ENCODE data around the gene CTSG.

CTSG gene, protein sequence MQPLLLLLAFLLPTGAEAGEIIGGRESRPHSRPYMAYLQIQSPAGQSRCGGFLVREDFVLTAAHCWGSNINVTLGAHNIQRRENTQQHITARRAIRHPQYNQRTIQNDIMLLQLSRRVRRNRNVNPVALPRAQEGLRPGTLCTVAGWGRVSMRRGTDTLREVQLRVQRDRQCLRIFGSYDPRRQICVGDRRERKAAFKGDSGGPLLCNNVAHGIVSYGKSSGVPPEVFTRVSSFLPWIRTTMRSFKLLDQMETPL

DNA sequence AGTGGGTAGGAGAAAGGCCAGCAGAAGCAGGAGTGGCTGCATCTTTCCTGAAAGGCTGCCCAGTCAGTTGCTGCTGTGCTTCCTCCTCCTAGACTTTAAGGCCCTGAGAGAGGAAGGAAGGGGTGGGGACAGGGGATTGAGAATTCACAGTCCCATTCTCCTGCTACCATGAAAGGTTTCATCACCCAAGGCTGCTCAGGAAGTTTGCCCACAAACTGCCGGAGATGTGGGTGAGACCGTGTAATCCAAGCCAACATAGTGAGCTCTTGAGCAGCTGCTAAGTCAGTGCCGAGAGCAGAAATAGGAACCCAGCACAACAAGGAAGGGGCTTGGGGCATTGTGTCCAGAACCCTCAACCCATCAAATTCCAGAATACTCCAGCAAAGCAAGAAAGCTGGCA, at the start of gene CTSG:
TSS of gene CTSG (minus strand) at position 69 of the 400 bp plus-strand sequence. CDS start at position 42, 27 bp downstream.
- H3K27me3 ChIP-seq (ENCODE audit: insufficient read depth, insufficient read length): no peaks in the 10 kb centered on the region
- no peak within 1 kb of the TSS for H3K9ac ChIP-seq (ENCODE audit: insufficient read length, low read depth)
- no peak within 1 kb of the TSS for H3K4me3 ChIP-seq (ENCODE audit: insufficient read length, low read depth)
- no peak for TF ChIP-seq ZNF274 (IDR thresholded peaks at IDR 0.05; ENCODE audit: low read depth, low read length)
- DNase-seq (ENCODE audit: low read depth, low spot score): no peak
- no peaks in the 10 kb centered on the region for H3K9me3 ChIP-seq (ENCODE audit: insufficient read depth, low read length)
- no peaks in the 10 kb centered on the region for H3K36me3 ChIP-seq (ENCODE audit: insufficient read depth, insufficient read length, low read length)
- H3K4me1 ChIP-seq (ENCODE audit: insufficient read depth, insufficient read length): no peaks in the 10 kb centered on the region

DNA sequence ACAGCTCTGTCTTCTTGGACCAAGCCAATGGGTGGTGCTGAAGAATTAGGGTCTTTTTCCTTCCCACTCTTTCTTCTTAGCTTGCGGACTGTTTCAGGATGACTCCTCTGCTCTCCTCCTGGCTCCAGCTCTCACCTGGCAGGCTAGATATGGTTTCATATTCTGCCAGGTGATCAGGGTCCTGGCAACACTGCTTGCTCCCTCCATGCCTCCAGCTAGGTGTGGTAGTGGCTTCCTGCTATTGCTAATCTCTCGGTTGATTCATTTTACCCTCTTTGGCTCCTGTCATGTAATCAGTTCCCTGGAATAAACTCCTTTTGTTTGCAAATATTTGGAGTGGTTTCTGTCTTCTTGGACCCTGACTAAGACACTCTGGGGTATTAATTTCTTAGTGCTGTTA, 37.7 kb upstream of the CTSG start:
- Histone ChIP-seq H3K36me3 (ENCODE audit: insufficient read depth, insufficient read length, low read length) (no peaks in the 10 kb centered on the region), H3K4me3 (ENCODE audit: insufficient read length, low read depth) (no peak overlapping the region), H3K9me3 (ENCODE audit: insufficient read depth, low read length) (no peaks in the 10 kb centered on the region), H3K9ac (ENCODE audit: insufficient read length, low read depth) (no peak overlapping the region), H3K4me1 (ENCODE audit: insufficient read depth, insufficient read length) (no peaks in the 10 kb centered on the region), H3K27me3 (ENCODE audit: insufficient read depth, insufficient read length) (no peaks in the 10 kb centered on the region)
- DNase-seq (ENCODE audit: low read depth, low spot score): no peak
- TF ChIP-seq SUZ12 (IDR thresholded peaks at IDR 0.05; ENCODE audit: extremely low read depth, insufficient read depth, insufficient read length) (no peak), YY1 (IDR thresholded peaks at IDR 0.05; ENCODE audit: insufficient read depth, insufficient read length) (no peak), ZNF274 (IDR thresholded peaks at IDR 0.05; ENCODE audit: low read depth, low read length) (no peak)

DNA sequence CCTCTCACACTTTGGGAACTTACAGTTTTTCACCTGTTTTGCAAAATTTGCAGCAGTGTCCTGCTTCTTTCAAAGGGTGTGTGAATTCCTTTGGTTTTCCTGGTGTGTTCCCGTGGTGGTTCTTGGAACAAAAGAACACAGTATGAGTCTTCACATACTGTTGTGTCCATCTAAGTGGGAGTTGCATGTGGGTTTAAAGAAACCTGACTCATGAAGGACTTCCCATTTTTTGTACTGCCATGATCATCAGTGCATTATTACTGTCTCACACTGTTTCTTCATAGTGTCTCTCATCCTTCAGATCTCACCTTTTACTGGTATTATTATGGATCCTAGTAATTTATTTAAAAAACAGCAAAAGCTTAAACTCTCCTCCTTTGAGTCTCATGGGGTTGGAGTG, 37.2 kb upstream of the CTSG start:
- Histone ChIP-seq H3K9me3 (ENCODE audit: insufficient read depth, low read length) (no peaks in the 10 kb centered on the region), H3K4me3 (ENCODE audit: insufficient read length, low read depth) (no peak overlapping the region), H3K27me3 (ENCODE audit: insufficient read depth, insufficient read length) (no peaks in the 10 kb centered on the region), H3K4me1 (ENCODE audit: insufficient read depth, insufficient read length) (no peaks in the 10 kb centered on the region), H3K9ac (ENCODE audit: insufficient read length, low read depth) (no peak overlapping the region), H3K36me3 (ENCODE audit: insufficient read depth, insufficient read length, low read length) (no peaks in the 10 kb centered on the region)
- no peak for DNase-seq (ENCODE audit: low read depth, low spot score)
- TF ChIP-seq YY1 (IDR thresholded peaks at IDR 0.05; ENCODE audit: insufficient read depth, insufficient read length): no peak
- no peak for TF ChIP-seq ZNF274 (IDR thresholded peaks at IDR 0.05; ENCODE audit: low read depth, low read length)

DNA sequence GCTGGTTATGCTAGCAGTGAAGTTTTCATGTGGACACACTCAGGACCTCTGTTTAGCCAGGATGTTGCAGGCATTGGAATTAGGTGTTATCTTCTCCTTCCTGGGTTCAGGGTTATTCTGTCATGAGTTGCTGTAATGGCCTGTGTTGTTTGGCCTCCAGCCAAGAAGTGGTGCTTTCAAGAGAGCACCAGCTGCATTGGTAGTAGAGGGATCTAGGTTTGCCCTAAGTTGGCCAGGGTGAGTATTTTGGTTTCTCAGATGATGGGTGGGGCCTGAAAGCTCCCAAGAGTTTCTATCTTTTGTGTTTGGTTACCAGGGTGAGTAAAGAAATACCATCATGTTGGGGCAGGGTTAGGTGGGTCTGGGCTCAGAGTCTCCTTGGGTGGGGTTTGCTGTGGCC, 36.1 kb upstream of the CTSG start:
- no peak for DNase-seq (ENCODE audit: low read depth, low spot score)

DNA sequence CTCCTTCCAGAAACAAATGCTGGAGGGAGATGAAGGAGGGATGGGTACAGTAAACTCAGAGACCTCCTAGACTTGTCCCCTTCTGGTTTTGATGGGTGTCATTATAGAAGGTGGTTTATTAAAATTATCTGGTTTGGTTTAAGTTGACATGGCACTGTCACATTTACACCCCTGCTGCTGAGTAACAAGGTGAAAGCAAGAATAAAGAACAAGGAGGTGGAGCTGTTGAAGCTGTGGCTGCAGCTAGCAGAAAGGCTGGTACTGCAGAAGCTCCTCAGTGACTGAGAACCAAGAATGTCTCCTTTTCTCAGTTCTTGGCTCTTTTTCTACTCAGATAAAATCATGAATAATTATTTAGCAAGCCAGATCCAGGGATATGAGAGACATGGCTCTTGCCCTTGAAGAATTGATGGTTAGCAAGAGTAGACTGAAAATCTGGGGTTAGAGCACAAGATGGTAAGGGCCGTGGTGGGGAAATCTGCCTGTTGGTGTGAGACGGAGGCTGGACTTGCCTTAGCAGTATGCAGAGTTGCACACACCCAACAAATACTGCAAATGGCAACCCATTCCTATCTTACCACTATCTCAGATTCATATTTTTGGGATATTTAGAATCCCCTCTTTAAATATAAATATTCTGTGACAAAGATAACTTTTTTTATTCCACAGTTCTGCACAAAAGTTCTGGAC, 33.8 kb upstream of the CTSG start, which contains the start of gene GZMH:
TSS of gene GZMH (minus strand) at position 31 of the 690 bp plus-strand sequence. CDS start 72 bp downstream, outside the sequence.
- no peak within 1 kb of the TSS for H3K4me3 ChIP-seq (ENCODE audit: insufficient read length, low read depth)
- H3K27me3 ChIP-seq (ENCODE audit: insufficient read depth, insufficient read length): no peaks in the 10 kb centered on the region
- no peaks in the 10 kb centered on the region for H3K36me3 ChIP-seq (ENCODE audit: insufficient read depth, insufficient read length, low read length)
- TF ChIP-seq YY1 (IDR thresholded peaks at IDR 0.05; ENCODE audit: insufficient read depth, insufficient read length) (no peak), ZNF274 (IDR thresholded peaks at IDR 0.05; ENCODE audit: low read depth, low read length) (no peak), SUZ12 (IDR thresholded peaks at IDR 0.05; ENCODE audit: extremely low read depth, insufficient read depth, insufficient read length) (no peak)
- no peaks in the 10 kb centered on the region for H3K9me3 ChIP-seq (ENCODE audit: insufficient read depth, low read length)
- H3K9ac ChIP-seq (ENCODE audit: insufficient read length, low read depth): no peak within 1 kb of the TSS
- DNase-seq (ENCODE audit: low read depth, low spot score): no peak
- peaks cover 2% of the 10 kb centered on the region for H3K4me1 ChIP-seq (ENCODE audit: insufficient read depth, insufficient read length)

More for the DNA sequence above, 36.1 kb upstream of the CTSG start:
- Histone ChIP-seq H3K9me3 (ENCODE audit: insufficient read depth, low read length) (no peaks in the 10 kb centered on the region), H3K36me3 (ENCODE audit: insufficient read depth, insufficient read length, low read length) (no peaks in the 10 kb centered on the region), H3K4me3 (ENCODE audit: insufficient read length, low read depth) (no peak overlapping the region), H3K4me1 (ENCODE audit: insufficient read depth, insufficient read length) (peaks cover 2% of the 10 kb centered on the region), H3K9ac (ENCODE audit: insufficient read length, low read depth) (no peak overlapping the region), H3K27me3 (ENCODE audit: insufficient read depth, insufficient read length) (no peaks in the 10 kb centered on the region)
- TF ChIP-seq YY1 (IDR thresholded peaks at IDR 0.05; ENCODE audit: insufficient read depth, insufficient read length) (no peak), ZNF274 (IDR thresholded peaks at IDR 0.05; ENCODE audit: low read depth, low read length) (no peak), SUZ12 (IDR thresholded peaks at IDR 0.05; ENCODE audit: extremely low read depth, insufficient read depth, insufficient read length) (no peak)

DNA sequence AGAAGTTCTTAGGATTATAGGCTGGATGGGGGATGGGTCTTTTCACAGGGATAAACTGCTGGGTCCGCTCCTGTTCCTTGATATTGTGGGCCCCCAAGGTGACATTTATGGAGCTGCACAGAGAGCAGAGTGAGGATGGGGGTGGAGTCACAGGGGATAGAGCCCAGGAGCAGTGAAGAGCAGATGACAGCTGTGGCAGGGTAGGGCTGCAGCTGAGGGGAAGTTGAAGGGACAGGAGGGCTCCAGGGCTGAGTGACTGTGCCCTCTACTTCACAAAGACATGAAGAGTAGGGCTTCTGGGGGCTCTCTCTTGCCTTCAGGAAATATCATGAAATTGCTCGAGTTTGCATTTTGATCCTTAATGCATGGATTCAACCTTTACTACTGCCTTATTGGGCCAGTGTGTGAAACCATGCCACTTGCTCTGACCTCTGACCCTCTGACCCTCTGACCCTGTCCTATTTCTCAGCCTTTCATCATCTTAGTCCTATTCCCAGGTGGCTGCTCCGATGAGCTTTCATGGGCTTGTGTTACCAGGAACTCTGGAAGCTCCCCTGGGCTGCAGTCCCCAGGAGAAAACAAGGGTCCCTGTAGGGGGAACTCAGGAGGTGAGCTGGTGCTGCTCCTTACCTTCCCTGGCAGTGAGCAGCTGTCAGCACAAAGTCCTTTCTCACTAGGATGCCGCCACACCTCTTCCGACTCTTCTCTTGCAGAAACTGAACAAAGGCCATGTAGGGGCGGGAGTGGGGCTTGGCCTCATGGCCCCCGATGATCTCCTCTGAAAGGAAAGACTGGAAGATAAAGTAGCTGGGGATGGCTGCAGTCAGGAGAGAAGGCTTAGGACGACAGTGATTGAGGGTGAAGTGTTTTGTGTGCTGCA, 31.8 kb upstream of the CTSG start:
- TF ChIP-seq YY1 (IDR thresholded peaks at IDR 0.05; ENCODE audit: insufficient read depth, insufficient read length): no peak
- no peak for TF ChIP-seq SUZ12 (IDR thresholded peaks at IDR 0.05; ENCODE audit: extremely low read depth, insufficient read depth, insufficient read length)
- no peak for TF ChIP-seq ZNF274 (IDR thresholded peaks at IDR 0.05; ENCODE audit: low read depth, low read length)
- no peaks in the 10 kb centered on the region for H3K36me3 ChIP-seq (ENCODE audit: insufficient read depth, insufficient read length, low read length)
- H3K9ac ChIP-seq (ENCODE audit: insufficient read length, low read depth): no peak overlapping the region
- H3K27me3 ChIP-seq (ENCODE audit: insufficient read depth, insufficient read length): no peaks in the 10 kb centered on the region
- H3K9me3 ChIP-seq (ENCODE audit: insufficient read depth, low read length): no peaks in the 10 kb centered on the region
- DNase-seq (ENCODE audit: low read depth, low spot score): no peak
- peaks cover 2% of the 10 kb centered on the region for H3K4me1 ChIP-seq (ENCODE audit: insufficient read depth, insufficient read length)
- H3K4me3 ChIP-seq (ENCODE audit: insufficient read length, low read depth): no peak overlapping the region

DNA sequence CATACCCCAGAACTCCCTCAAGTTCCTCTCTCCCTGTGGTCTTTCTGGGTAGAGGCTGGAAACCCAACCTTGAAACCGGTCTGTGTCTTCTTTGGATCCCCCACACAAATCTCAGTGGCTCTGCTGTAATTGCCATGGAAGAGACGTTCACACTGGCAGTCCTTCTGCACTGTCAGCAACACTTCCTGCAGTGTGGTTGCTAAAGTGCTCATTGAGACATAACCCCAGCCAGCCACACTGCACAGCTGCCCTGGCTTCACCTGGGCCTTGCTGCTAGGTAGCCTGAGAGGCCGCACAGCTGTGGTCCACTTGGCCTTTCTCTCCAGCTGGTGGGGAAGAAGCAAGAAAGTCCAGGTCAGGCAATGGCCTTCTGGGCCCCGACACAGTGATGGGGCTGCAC, 31.0 kb upstream of the CTSG start:
- no peak for DNase-seq (ENCODE audit: low read depth, low spot score)

More for the DNA sequence above, 31.0 kb upstream of the CTSG start:
- no peaks in the 10 kb centered on the region for H3K27me3 ChIP-seq (ENCODE audit: insufficient read depth, insufficient read length)
- TF ChIP-seq SUZ12 (IDR thresholded peaks at IDR 0.05; ENCODE audit: extremely low read depth, insufficient read depth, insufficient read length): no peak
- TF ChIP-seq ZNF274 (IDR thresholded peaks at IDR 0.05; ENCODE audit: low read depth, low read length): no peak
- no peak overlapping the region for H3K4me3 ChIP-seq (ENCODE audit: insufficient read length, low read depth)
- H3K4me1 ChIP-seq (ENCODE audit: insufficient read depth, insufficient read length): peaks cover 2% of the 10 kb centered on the region
- H3K9ac ChIP-seq (ENCODE audit: insufficient read length, low read depth): no peak overlapping the region
- H3K36me3 ChIP-seq (ENCODE audit: insufficient read depth, insufficient read length, low read length): no peaks in the 10 kb centered on the region
- no peaks in the 10 kb centered on the region for H3K9me3 ChIP-seq (ENCODE audit: insufficient read depth, low read length)
